ENCODE measurements around the gene SLC26A8.

SLC26A8 gene

GRCh38 chr6:35960187-35960586 lies 64.3 kb downstream of the SLC26A8 start:
- no peak overlapping the region for H3K4me3 ChIP-seq (ENCODE audit: low read depth, low read length)
- no peak for TF ChIP-seq CTCF (IDR thresholded peaks at IDR 0.05; ENCODE audit: low read depth, low read length)
- DNase-seq (ENCODE audit: low read depth, low spot score) = no peak
- in situ Hi-C loops (cut with HindIII; ENCODE audit: low sequenced_read_pairs) = no loop called here

- no peak overlapping the region for H3K4me3 ChIP-seq (ENCODE audit: low read depth, low read length)
- DNase-seq (ENCODE audit: low read depth, low spot score) = no peak
- in situ Hi-C loops (cut with HindIII; ENCODE audit: low sequenced_read_pairs) = no loop called here
- TF ChIP-seq CTCF (IDR thresholded peaks at IDR 0.05; ENCODE audit: low read depth, low read length) = peak; percentile 43
Measured at GRCh38 chr6:35955970-35956369, 68.5 kb downstream of the SLC26A8 start.

- no peak overlapping the region for H3K4me3 ChIP-seq (ENCODE audit: low read depth, low read length)
- in situ Hi-C loops (cut with HindIII; ENCODE audit: low sequenced_read_pairs) = no loop called here
- DNase-seq (ENCODE audit: low read depth, low spot score) = no peak
- TF ChIP-seq CTCF (IDR thresholded peaks at IDR 0.05; ENCODE audit: low read depth, low read length) = no peak
Measured at GRCh38 chr6:35955521-35955920, 68.9 kb downstream of the SLC26A8 start.

- in situ Hi-C loops (cut with HindIII; ENCODE audit: low sequenced_read_pairs) = no loop called here
- no peak overlapping the region for H3K4me3 ChIP-seq (ENCODE audit: low read depth, low read length)
- no peak for TF ChIP-seq CTCF (IDR thresholded peaks at IDR 0.05; ENCODE audit: low read depth, low read length)
- no peak for DNase-seq (ENCODE audit: low read depth, low spot score)
Measured at GRCh38 chr6:35955071-35955470, 69.4 kb downstream of the SLC26A8 start.

GRCh38 chr6:35954333-35954732 lies 70.1 kb downstream of the SLC26A8 start:
- in situ Hi-C loops (cut with HindIII; ENCODE audit: low sequenced_read_pairs) = no loop called here
- no peak overlapping the region for H3K4me3 ChIP-seq (ENCODE audit: low read depth, low read length)
- no peak for DNase-seq (ENCODE audit: low read depth, low spot score)
- no peak for TF ChIP-seq CTCF (IDR thresholded peaks at IDR 0.05; ENCODE audit: low read depth, low read length)

GRCh38 chr6:35948725-35949124 lies 75.7 kb downstream of the SLC26A8 start:
- peak; percentile 43 for TF ChIP-seq CTCF (IDR thresholded peaks at IDR 0.05; ENCODE audit: low read depth, low read length)
- in situ Hi-C loops (cut with HindIII; ENCODE audit: low sequenced_read_pairs) = no loop called here
- DNase-seq (ENCODE audit: low read depth, low spot score) = peak; percentile 11
- H3K4me3 ChIP-seq (ENCODE audit: low read depth, low read length) = no peak overlapping the region

GRCh38 chr6:35945650-35946025 lies 78.8 kb downstream of the SLC26A8 start:
- TF ChIP-seq CTCF (IDR thresholded peaks at IDR 0.05; ENCODE audit: low read depth, low read length) = no peak
- no peak overlapping the region for H3K4me3 ChIP-seq (ENCODE audit: low read depth, low read length)
- DNase-seq (ENCODE audit: low read depth, low spot score) = no peak
- in situ Hi-C loops (cut with HindIII; ENCODE audit: low sequenced_read_pairs) = no loop called here
